NB4 (cell line): ENCODE measurements around the gene DBX2.
"Not testable (repeated sequence)": the region's sequence is repeated elsewhere in the genome, so short reads cannot be mapped to it uniquely, and the experiment has no call there.

Experiments
- MYC ChIP-seq: IDR thresholded peaks from 2 replicates; pipeline ENCODE4 v1.6.1; 2011; ENCODE audit warnings: low read depth, low read length
- POLR2A ChIP-seq: IDR thresholded peaks from 2 replicates; pipeline ENCODE4 v1.6.1; 2011; ENCODE audit warnings: mild to moderate bottlenecking; ENCODE audit not compliant: insufficient read length; ENCODE audit errors: extremely low read depth
- TF ChIP-seq, protein P1 (sequence below): IDR thresholded peaks from one replicate; pipeline ENCODE4 v1.5.1; 2012; ENCODE audit warnings: low read depth, low read length
- TF ChIP-seq, protein P2 (sequence below): IDR thresholded peaks from 2 replicates; pipeline ENCODE4 v1.6.1; 2011; ENCODE audit warnings: low read depth, low read length

DNA sequence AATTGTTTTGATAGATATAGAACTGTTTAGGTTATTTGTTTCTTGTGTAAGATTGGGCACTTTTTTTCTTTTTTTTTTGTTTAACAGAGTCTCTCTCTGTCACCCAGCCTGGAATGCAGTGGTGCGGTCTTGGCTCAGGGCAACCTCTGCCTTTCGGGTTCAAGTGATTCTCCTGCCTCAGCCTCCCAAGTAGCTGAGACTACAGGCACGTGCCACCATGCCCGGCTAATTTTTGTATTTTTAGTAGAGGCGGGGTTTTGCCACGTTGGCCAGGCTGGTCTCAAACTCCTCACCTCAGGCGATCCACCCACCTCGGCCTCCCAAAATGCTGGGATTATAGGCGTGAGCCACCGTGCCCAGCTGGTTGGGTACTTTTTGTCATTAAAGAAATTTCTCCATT, 66.0 kb downstream of the DBX2 start:
- TF ChIP-seq, protein P1, sequence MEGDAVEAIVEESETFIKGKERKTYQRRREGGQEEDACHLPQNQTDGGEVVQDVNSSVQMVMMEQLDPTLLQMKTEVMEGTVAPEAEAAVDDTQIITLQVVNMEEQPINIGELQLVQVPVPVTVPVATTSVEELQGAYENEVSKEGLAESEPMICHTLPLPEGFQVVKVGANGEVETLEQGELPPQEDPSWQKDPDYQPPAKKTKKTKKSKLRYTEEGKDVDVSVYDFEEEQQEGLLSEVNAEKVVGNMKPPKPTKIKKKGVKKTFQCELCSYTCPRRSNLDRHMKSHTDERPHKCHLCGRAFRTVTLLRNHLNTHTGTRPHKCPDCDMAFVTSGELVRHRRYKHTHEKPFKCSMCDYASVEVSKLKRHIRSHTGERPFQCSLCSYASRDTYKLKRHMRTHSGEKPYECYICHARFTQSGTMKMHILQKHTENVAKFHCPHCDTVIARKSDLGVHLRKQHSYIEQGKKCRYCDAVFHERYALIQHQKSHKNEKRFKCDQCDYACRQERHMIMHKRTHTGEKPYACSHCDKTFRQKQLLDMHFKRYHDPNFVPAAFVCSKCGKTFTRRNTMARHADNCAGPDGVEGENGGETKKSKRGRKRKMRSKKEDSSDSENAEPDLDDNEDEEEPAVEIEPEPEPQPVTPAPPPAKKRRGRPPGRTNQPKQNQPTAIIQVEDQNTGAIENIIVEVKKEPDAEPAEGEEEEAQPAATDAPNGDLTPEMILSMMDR = not testable (repeated sequence)
- TF ChIP-seq POLR2A, MYC: not testable (repeated sequence)
- TF ChIP-seq, protein P2, sequence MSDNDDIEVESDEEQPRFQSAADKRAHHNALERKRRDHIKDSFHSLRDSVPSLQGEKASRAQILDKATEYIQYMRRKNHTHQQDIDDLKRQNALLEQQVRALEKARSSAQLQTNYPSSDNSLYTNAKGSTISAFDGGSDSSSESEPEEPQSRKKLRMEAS = not testable (repeated sequence)
